ENCODE data around the gene LTBP2. TPM values are rescaled to one million over a fixed set of nuclear protein-coding genes. Genes with fewer than 3 reads are reported as not detected.

LTBP2 gene
- total RNA-seq, 2 experiments from 2014 or later, result 0.04 to 0.05 TPM

- Mint-ChIP-seq H3K27ac (no peak overlapping the region), H3K4me3 (no peak overlapping the region), H3K36me3 (ENCODE audit: low read depth) (no peaks in the 10 kb centered on the region), H3K4me1 (ENCODE audit: low read depth) (peaks cover 18% of the 10 kb centered on the region), H3K9me3 (no peaks in the 10 kb centered on the region), H3K27me3 (peaks cover 9% of the 10 kb centered on the region)
- ChIA-PET CTCF (interaction anchor here (0.7 to 3.7 kb wide), 37 partner anchors 9 to 393 kb away, joined by 3 to 40 read pairs (median 6); partner anchors contain the start of genes EIF2B2, ISCA2, NPC2 and YLPM1), POLR2A (interaction anchor here (1.7 kb wide), 1 partner anchor 153 kb away, joined by 5 read pairs; the partner anchor contains the start of gene YLPM1)
- ATAC-seq, result no peak
- TF ChIP-seq CTCF (IDR thresholded peaks at IDR 0.05), result no peak
- no peak for DNase-seq
- intact Hi-C loops (cut with micrococcal nuclease), result loop anchor here (10.0 kb wide), 1 partner anchor 225 kb away; no protein-coding TSS in a partner anchor
Observed at GRCh38 chr14:74609721-74610120, 2.3 kb downstream of the LTBP2 start.

- peak; percentile 96 for DNase-seq
- ATAC-seq, result peak; percentile 65
- Mint-ChIP-seq H3K36me3 (ENCODE audit: low read depth) (no peaks in the 10 kb centered on the region), H3K9me3 (no peaks in the 10 kb centered on the region), H3K27ac (no peak overlapping the region), H3K4me3 (no peak overlapping the region), H3K27me3 (peaks cover 9% of the 10 kb centered on the region), H3K4me1 (ENCODE audit: low read depth) (peaks cover 15% of the 10 kb centered on the region)
- TF ChIP-seq CTCF (IDR thresholded peaks at IDR 0.05), result peak; percentile 96
- CTCF ChIA-PET, result interaction anchor here (0.5 to 3.7 kb wide), 57 partner anchors 9 to 504 kb away, joined by 3 to 40 read pairs (median 4); partner anchors contain the start of genes EIF2B2, ISCA2, NPC2 and YLPM1
- intact Hi-C loops (cut with micrococcal nuclease), result no loop called here
- POLR2A ChIA-PET, result interaction anchor here (0.7 to 1.7 kb wide), 3 partner anchors 10 to 291 kb away, joined by 3 to 5 read pairs (median 3); partner anchors contain the start of gene YLPM1
Observed at GRCh38 chr14:74608959-74609611, 3.0 kb downstream of the LTBP2 start.

GRCh38 chr14:74606727-74607126, 5.3 kb downstream of the LTBP2 start:
- no peaks in the 10 kb centered on the region for H3K36me3 Mint-ChIP-seq (ENCODE audit: low read depth)
- ChIA-PET POLR2A (no interaction called here), CTCF (interaction anchor here (0.9 to 1.2 kb wide), 3 partner anchors 15 to 299 kb away, joined by 3 read pairs; no protein-coding TSS in a partner anchor)
- H3K4me3 Mint-ChIP-seq, result no peak overlapping the region
- peaks cover 9% of the 10 kb centered on the region for H3K27me3 Mint-ChIP-seq
- TF ChIP-seq CTCF (IDR thresholded peaks at IDR 0.05), result no peak
- no peak overlapping the region for H3K27ac Mint-ChIP-seq
- H3K4me1 Mint-ChIP-seq (ENCODE audit: low read depth), result peaks cover 15% of the 10 kb centered on the region
- DNase-seq (no peak), ATAC-seq (no peak)
- no peaks in the 10 kb centered on the region for H3K9me3 Mint-ChIP-seq
- intact Hi-C loops (cut with micrococcal nuclease), result no loop called here

- ATAC-seq, result no peak
Observed at GRCh38 chr14:74605531-74606223, 6.4 kb downstream of the LTBP2 start.

More at GRCh38 chr14:74605531-74606223, 6.4 kb downstream of the LTBP2 start:
- intact Hi-C loops (cut with micrococcal nuclease), result no loop called here
- no peak for TF ChIP-seq CTCF (IDR thresholded peaks at IDR 0.05)
- Mint-ChIP-seq H3K36me3 (ENCODE audit: low read depth) (no peaks in the 10 kb centered on the region), H3K4me3 (no peak overlapping the region), H3K27me3 (peaks cover 4% of the 10 kb centered on the region), H3K9me3 (no peaks in the 10 kb centered on the region), H3K4me1 (ENCODE audit: low read depth) (peaks cover 15% of the 10 kb centered on the region), H3K27ac (no peak overlapping the region)
- no peak for DNase-seq
- POLR2A ChIA-PET, result no interaction called here
- CTCF ChIA-PET, result interaction anchor here (0.9 to 6.0 kb wide), 4 partner anchors 7 to 300 kb away, joined by 3 to 28 read pairs (median 3); partner anchors contain the start of gene LTBP2
